ENCODE results near the gene SIT1.
A peak's percentile ranks its signal among the peaks of the same experiment; 100 is the strongest.

Gene SIT1

DNA sequence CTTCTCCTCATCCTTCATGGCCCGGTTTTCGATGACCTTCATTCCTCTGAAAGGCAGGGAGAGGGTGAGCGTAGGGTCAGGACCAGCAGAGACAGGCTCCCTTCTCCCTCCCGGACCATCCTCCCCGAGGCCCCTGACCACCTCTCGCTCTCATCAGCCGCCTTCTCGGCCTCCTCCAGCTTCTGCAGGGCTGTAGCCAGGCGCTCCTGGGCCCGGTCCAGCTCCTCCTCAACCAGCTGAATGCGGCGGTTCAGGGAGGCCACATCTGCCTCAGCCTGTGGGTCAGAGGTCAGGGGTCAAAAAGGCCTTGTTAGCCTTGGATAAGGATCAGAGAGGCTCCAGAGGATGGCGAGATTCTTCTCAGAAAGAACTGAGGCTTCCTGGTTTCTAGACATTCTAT is 34.8 kb upstream of the SIT1 start:
- peak overlapping the region in 1 of 3 experiments; percentile 42 for H3K4me3 Mint-ChIP-seq

GRCh38 chr9:35684921-35685320 is 34.2 kb upstream of the SIT1 start:
- H3K36me3 Mint-ChIP-seq (ENCODE audit: low read depth) = peaks cover 43% of the 10 kb centered on the region
- TF ChIP-seq, protein P1, sequence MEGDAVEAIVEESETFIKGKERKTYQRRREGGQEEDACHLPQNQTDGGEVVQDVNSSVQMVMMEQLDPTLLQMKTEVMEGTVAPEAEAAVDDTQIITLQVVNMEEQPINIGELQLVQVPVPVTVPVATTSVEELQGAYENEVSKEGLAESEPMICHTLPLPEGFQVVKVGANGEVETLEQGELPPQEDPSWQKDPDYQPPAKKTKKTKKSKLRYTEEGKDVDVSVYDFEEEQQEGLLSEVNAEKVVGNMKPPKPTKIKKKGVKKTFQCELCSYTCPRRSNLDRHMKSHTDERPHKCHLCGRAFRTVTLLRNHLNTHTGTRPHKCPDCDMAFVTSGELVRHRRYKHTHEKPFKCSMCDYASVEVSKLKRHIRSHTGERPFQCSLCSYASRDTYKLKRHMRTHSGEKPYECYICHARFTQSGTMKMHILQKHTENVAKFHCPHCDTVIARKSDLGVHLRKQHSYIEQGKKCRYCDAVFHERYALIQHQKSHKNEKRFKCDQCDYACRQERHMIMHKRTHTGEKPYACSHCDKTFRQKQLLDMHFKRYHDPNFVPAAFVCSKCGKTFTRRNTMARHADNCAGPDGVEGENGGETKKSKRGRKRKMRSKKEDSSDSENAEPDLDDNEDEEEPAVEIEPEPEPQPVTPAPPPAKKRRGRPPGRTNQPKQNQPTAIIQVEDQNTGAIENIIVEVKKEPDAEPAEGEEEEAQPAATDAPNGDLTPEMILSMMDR (IDR thresholded peaks at IDR 0.05; ENCODE audit: unreplicated experiment in 3 of 3) = no peak
- peaks cover 3% of the 10 kb centered on the region for H3K27me3 Mint-ChIP-seq (ENCODE audit: low read depth)
- no peak overlapping the region for H3K27ac Mint-ChIP-seq
- H3K9me3 Mint-ChIP-seq = no peaks in the 10 kb centered on the region
- peaks cover 61% of the 10 kb centered on the region for H3K4me1 Mint-ChIP-seq
- peak overlapping the region in 1 of 3 experiments; percentile 42 for H3K4me3 Mint-ChIP-seq

More for the DNA sequence above, 34.8 kb upstream of the SIT1 start:
- peaks cover 61% of the 10 kb centered on the region for H3K4me1 Mint-ChIP-seq
- peaks cover 3% of the 10 kb centered on the region for H3K27me3 Mint-ChIP-seq (ENCODE audit: low read depth)
- H3K9me3 Mint-ChIP-seq = no peaks in the 10 kb centered on the region
- H3K27ac Mint-ChIP-seq = no peak overlapping the region
- TF ChIP-seq, protein P1 (IDR thresholded peaks at IDR 0.05; ENCODE audit: unreplicated experiment in 3 of 3) = no peak
- peaks cover 43% of the 10 kb centered on the region for H3K36me3 Mint-ChIP-seq (ENCODE audit: low read depth)

DNA sequence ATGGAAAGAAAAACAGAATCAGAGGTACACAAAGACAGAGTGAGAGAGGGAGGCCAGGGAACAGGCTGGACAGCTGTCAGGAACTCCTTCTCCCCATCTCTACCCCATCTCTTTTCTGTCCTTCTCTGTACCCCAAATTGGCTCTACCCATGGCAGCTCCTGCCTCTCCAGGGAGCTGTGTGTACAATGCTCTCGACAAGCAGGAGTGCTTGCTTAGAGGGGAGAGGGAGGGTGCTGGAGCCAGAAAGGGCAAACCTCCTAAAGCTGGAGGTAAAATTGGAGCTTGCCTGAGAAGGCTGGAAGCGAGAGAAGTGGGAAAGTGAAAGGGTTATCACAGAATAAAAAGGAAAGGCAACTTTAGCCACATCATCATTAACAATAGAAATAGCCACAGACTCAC is 32.6 kb upstream of the SIT1 start:
- no peaks in the 10 kb centered on the region for H3K9me3 Mint-ChIP-seq
- H3K4me3 Mint-ChIP-seq = peak overlapping the region in 1 of 3 experiments; percentile 60
- H3K27ac Mint-ChIP-seq = peak overlapping the region in 2 of 3 experiments; percentile 17 to 52
- H3K27me3 Mint-ChIP-seq (ENCODE audit: low read depth) = peaks cover 3% of the 10 kb centered on the region
- TF ChIP-seq, protein P1 (IDR thresholded peaks at IDR 0.05; ENCODE audit: unreplicated experiment in 3 of 3) = no peak
- H3K36me3 Mint-ChIP-seq (ENCODE audit: low read depth) = peaks cover 43% of the 10 kb centered on the region
- peaks cover 53% of the 10 kb centered on the region for H3K4me1 Mint-ChIP-seq

GRCh38 chr9:35682520-35683315 is 32.0 kb upstream of the SIT1 start:
- peaks cover 53% of the 10 kb centered on the region for H3K4me1 Mint-ChIP-seq
- peaks cover 43% of the 10 kb centered on the region for H3K36me3 Mint-ChIP-seq (ENCODE audit: low read depth)
- TF ChIP-seq, protein P1 (IDR thresholded peaks at IDR 0.05; ENCODE audit: unreplicated experiment in 3 of 3) = no peak
- H3K27ac Mint-ChIP-seq = peak overlapping the region in 2 of 3 experiments; percentile 17 to 40
- H3K9me3 Mint-ChIP-seq = no peaks in the 10 kb centered on the region
- H3K27me3 Mint-ChIP-seq (ENCODE audit: low read depth) = peaks cover 3% of the 10 kb centered on the region
- H3K4me3 Mint-ChIP-seq = no peak overlapping the region

DNA sequence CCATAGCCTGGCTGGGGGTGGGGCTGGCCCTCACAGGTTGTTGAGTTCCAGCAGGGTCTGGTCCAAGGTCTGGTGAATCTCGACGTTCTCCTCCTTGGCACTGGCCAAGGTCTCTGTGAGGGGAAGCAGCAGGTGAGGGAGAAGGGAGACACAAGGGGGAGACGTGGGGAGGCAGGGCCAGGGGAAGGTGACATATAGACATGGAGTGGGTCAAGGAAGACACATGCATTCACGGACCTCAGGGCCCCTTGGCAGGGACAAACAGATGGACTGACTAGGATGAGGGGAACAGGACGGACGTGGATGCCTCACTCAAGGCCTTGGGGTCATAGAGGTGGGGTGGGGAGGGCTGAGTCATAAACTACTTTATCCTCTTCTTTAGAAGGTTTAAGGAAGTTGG is 31.3 kb upstream of the SIT1 start:
- peak overlapping the region in 1 of 3 experiments; percentile 66 for H3K4me3 Mint-ChIP-seq
- H3K27me3 Mint-ChIP-seq (ENCODE audit: low read depth) = peaks cover 3% of the 10 kb centered on the region
- peaks cover 46% of the 10 kb centered on the region for H3K4me1 Mint-ChIP-seq
- peak overlapping the region in 2 of 3 experiments; percentile 17 to 40 for H3K27ac Mint-ChIP-seq
- TF ChIP-seq, protein P1 (IDR thresholded peaks at IDR 0.05; ENCODE audit: unreplicated experiment in 3 of 3) = no peak
- no peaks in the 10 kb centered on the region for H3K9me3 Mint-ChIP-seq
- peaks cover 38% of the 10 kb centered on the region for H3K36me3 Mint-ChIP-seq (ENCODE audit: low read depth)
